GM18867 (cell line): ENCODE data around the gene GMPS.
"Not testable (repeated sequence)": the region's sequence is repeated elsewhere in the genome, so short reads cannot be mapped to it uniquely, and the experiment has no call there.

Experiments
- ATAC-seq: cut with Tn5 transposase; IDR thresholded peaks from one replicate; pipeline ENCODE4 v1.9.1; 2021; ENCODE audit warnings: mild to moderate bottlenecking, moderate library complexity; ENCODE audit not compliant: unreplicated experiment

Gene GMPS

GRCh38 chr3:155870133-155870944, at the start of gene GMPS:
GMPS (plus strand) TSS chr3:155870650; CDS start chr3:155870871, 221 bp downstream.
- peak; percentile 92 for ATAC-seq

- ATAC-seq: not testable (repeated sequence)
These were observed 41.9 kb upstream of the GMPS start for GRCh38 chr3:155828490-155829098.

GRCh38 chr3:155835341-155836071, 34.9 kb upstream of the GMPS start:
- no peak for ATAC-seq

GRCh38 chr3:155843569-155843968, 26.9 kb upstream of the GMPS start:
- ATAC-seq: peak; percentile 76

GRCh38 chr3:155846119-155846518, 24.3 kb upstream of the GMPS start:
- ATAC-seq: no peak

- no peak for ATAC-seq
These were observed 22.5 kb upstream of the GMPS start for GRCh38 chr3:155847993-155848392.

- not testable (repeated sequence) for ATAC-seq
These were observed 21.0 kb upstream of the GMPS start for GRCh38 chr3:155849404-155849803.

GRCh38 chr3:155852341-155852740, 18.1 kb upstream of the GMPS start:
- ATAC-seq: no peak

- ATAC-seq: peak; percentile 0
These were observed 17.0 kb upstream of the GMPS start for GRCh38 chr3:155853214-155854140.

GRCh38 chr3:155854141-155854940, 16.1 kb upstream of the GMPS start, which contains the start of gene SLC33A1:
SLC33A1 (minus strand) TSS chr3:155854427; CDS start chr3:155853997, 430 bp downstream.
- ATAC-seq: peak; percentile 92

GRCh38 chr3:155859859-155860258, 10.6 kb upstream of the GMPS start:
- ATAC-seq: peak; percentile 55

GRCh38 chr3:155860424-155860823, 10.0 kb upstream of the GMPS start:
- ATAC-seq: not testable (repeated sequence)

GRCh38 chr3:155861476-155862183, 8.8 kb upstream of the GMPS start:
- no peak for ATAC-seq

- ATAC-seq: not testable (repeated sequence)
These were observed 8.0 kb upstream of the GMPS start for GRCh38 chr3:155862290-155862982.

- no peak for ATAC-seq
These were observed 7.2 kb upstream of the GMPS start for GRCh38 chr3:155863072-155863784.

- no peak for ATAC-seq
These were observed 759 bp upstream of the GMPS start for GRCh38 chr3:155869691-155870090.

GRCh38 chr3:155870945-155871745, 695 bp downstream of the GMPS start:
- peak; percentile 23 for ATAC-seq
